RWPE2 (cell line): Measurements from ENCODE around the gene PRG2.

ENCODE experiments used
- ATAC-seq: fragments of 200-7000 bp; cut with Tn5 transposase; 3 replicates; pipeline ENCODE4 v1.9.1; 2021; ENCODE audit warnings: low read depth
- DNase-seq: peaks from one replicate; pipeline ENCODE4 v3.0.0-alpha.2; 2020; ENCODE audit warnings: low spot score
- H3K27ac ChIP-seq: fragments of 450-650 bp; 2 replicates; pipeline ENCODE4 v1.5.1; 2017; ENCODE audit warnings: mild to moderate bottlenecking; ENCODE audit not compliant: poor library complexity, severe bottlenecking
- H3K27me3 ChIP-seq: fragments of 250-450 bp; sonication (Bioruptor Pico); 2 replicates; pipeline ENCODE4 v1.5.1; 2021; ENCODE audit warnings: mild to moderate bottlenecking, moderate library complexity; ENCODE audit not compliant: insufficient read depth, poor library complexity, severe bottlenecking
- H3K36me3 ChIP-seq: fragments of 250-450 bp; sonication (Bioruptor Pico); 2 replicates; pipeline ENCODE4 v1.5.1; 2020; ENCODE audit warnings: low read depth, mild to moderate bottlenecking, moderate library complexity
- H3K4me1 ChIP-seq: fragments of 250-450 bp; sonication (Bioruptor Pico); 2 replicates; pipeline ENCODE4 v1.5.1; 2021; ENCODE audit warnings: mild to moderate bottlenecking, moderate library complexity; ENCODE audit not compliant: insufficient read depth, poor library complexity, severe bottlenecking
- H3K4me3 ChIP-seq: fragments of 250-450 bp; sonication (Bioruptor Pico); 2 replicates; pipeline ENCODE4 v1.5.1; 2021; ENCODE audit warnings: mild to moderate bottlenecking, moderate library complexity; ENCODE audit not compliant: severe bottlenecking
- H3K9me3 ChIP-seq: fragments of 250-450 bp; sonication (Bioruptor Pico); 2 replicates; pipeline ENCODE4 v1.5.1; 2021; ENCODE audit warnings: mild to moderate bottlenecking, moderate library complexity; ENCODE audit not compliant: severe bottlenecking
- CTCF ChIP-seq: fragments of 450-650 bp; IDR thresholded peaks from one replicate; pipeline ENCODE4 v1.5.1; 2017; ENCODE audit warnings: mild to moderate bottlenecking, moderate library complexity; ENCODE audit not compliant: poor library complexity, severe bottlenecking

PRG2 gene

GRCh38 chr11:57387289-57388030 is 3.0 kb downstream of the PRG2 start:
- no peaks in the 10 kb centered on the region for H3K9me3 ChIP-seq
- TF ChIP-seq CTCF: no peak
- DNase-seq (no peak), ATAC-seq (no peak)
- no peaks in the 10 kb centered on the region for H3K27me3 ChIP-seq
- H3K36me3 ChIP-seq: no peaks in the 10 kb centered on the region
- no peak overlapping the region for H3K4me3 ChIP-seq
- no peaks in the 10 kb centered on the region for H3K4me1 ChIP-seq
- no peak overlapping the region for H3K27ac ChIP-seq

- no peak for TF ChIP-seq CTCF
- Histone ChIP-seq H3K27me3 (no peaks in the 10 kb centered on the region), H3K27ac (no peak overlapping the region), H3K9me3 (no peaks in the 10 kb centered on the region), H3K4me3 (no peak overlapping the region), H3K36me3 (no peaks in the 10 kb centered on the region), H3K4me1 (no peaks in the 10 kb centered on the region)
- DNase-seq (no peak), ATAC-seq (no peak)
Observed at GRCh38 chr11:57386178-57386940, 4.1 kb downstream of the PRG2 start.

GRCh38 chr11:57380975-57381374 is 9.5 kb downstream of the PRG2 start, which contains the start of gene PRG3:
Gene PRG3 (minus strand): TSS chr11:57381150. CDS start chr11:57380708, 442 bp downstream.
- H3K4me3 ChIP-seq: no peak within 1 kb of the TSS
- ATAC-seq: no peak; the same call in 2 of the 3 replicates

GRCh38 chr11:57379732-57380131 is 10.7 kb downstream of the PRG2 start:
- H3K27ac ChIP-seq: no peak overlapping the region
- TF ChIP-seq CTCF: no peak
- H3K4me3 ChIP-seq: no peak overlapping the region
- no peak for ATAC-seq
- H3K36me3 ChIP-seq: no peaks in the 10 kb centered on the region
- no peaks in the 10 kb centered on the region for H3K4me1 ChIP-seq
- no peaks in the 10 kb centered on the region for H3K9me3 ChIP-seq
- H3K27me3 ChIP-seq: no peaks in the 10 kb centered on the region
- DNase-seq: no peak

More at GRCh38 chr11:57380975-57381374, 9.5 kb downstream of the PRG2 start, which contains the start of gene PRG3:
- Histone ChIP-seq H3K4me1 (no peaks in the 10 kb centered on the region), H3K36me3 (no peaks in the 10 kb centered on the region), H3K27me3 (no peaks in the 10 kb centered on the region), H3K27ac (no peak within 1 kb of the TSS), H3K9me3 (no peaks in the 10 kb centered on the region)
- TF ChIP-seq CTCF: no peak
- no peak for DNase-seq
